ENCODE data around the gene SLC16A5.

Gene SLC16A5

DNA sequence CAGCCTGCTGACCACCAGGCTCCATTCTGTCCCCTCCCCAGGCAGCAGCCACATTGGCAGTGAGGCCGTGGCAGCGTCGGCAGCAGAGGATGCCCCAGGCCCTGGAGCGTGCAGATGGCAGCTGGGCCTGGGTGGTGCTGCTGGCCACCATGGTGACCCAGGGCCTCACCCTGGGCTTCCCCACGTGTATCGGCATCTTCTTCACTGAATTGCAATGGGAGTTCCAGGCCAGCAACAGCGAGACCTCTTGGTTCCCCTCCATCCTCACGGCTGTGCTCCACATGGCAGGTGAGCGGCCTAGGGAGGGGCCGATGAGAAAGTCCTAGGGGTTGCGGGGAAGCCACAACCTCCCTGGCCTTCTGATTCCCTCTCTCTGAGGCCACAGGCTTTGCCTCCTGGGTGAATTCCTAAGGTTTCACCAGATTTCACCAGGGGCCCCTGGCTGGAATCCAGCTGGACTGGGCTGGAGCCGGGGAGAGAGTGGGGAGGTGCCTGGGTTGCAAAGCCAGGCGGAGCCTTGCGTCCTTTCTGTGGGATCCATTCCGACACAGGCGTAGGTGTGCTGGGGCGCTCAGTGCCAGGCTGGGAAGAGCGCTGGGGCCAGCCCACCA, 5.9 kb downstream of the SLC16A5 start:
- no peak for DNase-seq (ENCODE audit: extremely low read depth, insufficient read length)
- Histone ChIP-seq H3K36me3 (ENCODE audit: control insufficient read depth, insufficient read depth, low read length) (no peaks in the 10 kb centered on the region), H3K4me3 (replicated peaks; ENCODE audit: low read depth, low read length) (no peak overlapping the region), H3K27me3 (replicated peaks; ENCODE audit: control insufficient read depth, insufficient read depth, low read length) (no peaks in the 10 kb centered on the region)
- no peak for TF ChIP-seq CTCF (IDR thresholded peaks at IDR 0.05; ENCODE audit: insufficient read depth, low read length, poor library complexity, severe bottlenecking)

DNA sequence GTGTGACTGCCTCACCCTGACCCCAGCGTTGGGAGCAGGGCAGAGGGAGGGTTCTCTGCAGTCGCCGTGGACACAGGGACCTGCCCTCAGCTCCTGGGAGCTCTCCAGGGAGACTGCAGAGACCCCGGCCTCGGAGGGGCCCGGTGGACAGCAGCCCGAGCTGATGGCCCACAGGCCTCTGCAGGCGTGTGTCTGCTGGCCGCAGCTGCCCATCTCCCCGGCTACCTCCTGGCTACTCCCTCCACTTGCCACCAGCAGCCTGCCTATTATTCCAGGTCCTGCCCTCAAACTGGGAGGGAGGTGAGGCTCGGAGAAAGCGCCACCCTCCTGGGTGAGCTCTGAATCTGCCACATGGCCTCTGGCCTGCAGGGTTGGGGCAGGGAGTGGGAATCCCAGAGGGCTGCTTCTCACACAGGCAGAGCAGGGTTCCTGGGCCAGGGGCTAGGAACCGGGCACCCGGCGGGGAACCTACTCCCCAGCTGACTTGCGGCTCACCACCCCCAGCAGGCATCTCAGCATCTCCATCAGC, 7.2 kb downstream of the SLC16A5 start:
- DNase-seq (ENCODE audit: extremely low read depth, insufficient read length): no peak
- Histone ChIP-seq H3K27me3 (replicated peaks; ENCODE audit: control insufficient read depth, insufficient read depth, low read length) (no peaks in the 10 kb centered on the region), H3K4me3 (replicated peaks; ENCODE audit: low read depth, low read length) (no peak overlapping the region), H3K36me3 (ENCODE audit: control insufficient read depth, insufficient read depth, low read length) (no peaks in the 10 kb centered on the region)
- TF ChIP-seq CTCF (IDR thresholded peaks at IDR 0.05; ENCODE audit: insufficient read depth, low read length, poor library complexity, severe bottlenecking): no peak

DNA sequence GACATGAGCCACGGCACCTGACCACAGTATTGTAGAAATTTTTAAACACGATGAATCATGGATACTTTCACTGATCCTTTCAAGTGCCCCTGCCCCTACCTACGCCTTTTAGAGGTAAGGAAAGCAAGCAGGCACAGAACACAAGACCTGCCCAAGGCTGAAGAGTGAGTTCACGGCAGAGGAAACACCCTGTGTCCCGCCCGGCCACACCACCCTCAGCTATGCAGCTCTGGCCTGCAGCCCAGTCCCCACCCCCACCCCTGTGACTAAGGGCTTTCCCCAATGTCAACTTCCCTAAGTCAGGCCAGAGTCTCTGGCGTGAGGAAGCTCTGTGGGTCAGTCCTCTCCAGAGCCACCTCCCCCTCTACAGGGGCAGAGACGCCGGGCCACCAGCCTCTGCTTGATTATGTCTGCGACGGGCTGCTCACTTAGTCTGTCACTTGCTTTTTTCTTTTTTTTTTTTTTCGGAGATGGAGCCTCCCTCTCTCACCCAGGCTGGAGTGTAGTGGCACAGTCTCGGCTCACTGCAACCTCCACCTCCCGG, 8.4 kb downstream of the SLC16A5 start:
- DNase-seq (ENCODE audit: extremely low read depth, insufficient read length): no peak
- H3K36me3 ChIP-seq (ENCODE audit: control insufficient read depth, insufficient read depth, low read length): no peaks in the 10 kb centered on the region
- no peaks in the 10 kb centered on the region for H3K27me3 ChIP-seq (replicated peaks; ENCODE audit: control insufficient read depth, insufficient read depth, low read length)
- no peak for TF ChIP-seq CTCF (IDR thresholded peaks at IDR 0.05; ENCODE audit: insufficient read depth, low read length, poor library complexity, severe bottlenecking)
- no peak overlapping the region for H3K4me3 ChIP-seq (replicated peaks; ENCODE audit: low read depth, low read length)

- no peak for DNase-seq (ENCODE audit: extremely low read depth, insufficient read length)
- no peak overlapping the region for H3K4me3 ChIP-seq (replicated peaks; ENCODE audit: low read depth, low read length)
- no peaks in the 10 kb centered on the region for H3K36me3 ChIP-seq (ENCODE audit: control insufficient read depth, insufficient read depth, low read length)
- no peaks in the 10 kb centered on the region for H3K27me3 ChIP-seq (replicated peaks; ENCODE audit: control insufficient read depth, insufficient read depth, low read length)
- TF ChIP-seq CTCF (IDR thresholded peaks at IDR 0.05; ENCODE audit: insufficient read depth, low read length, poor library complexity, severe bottlenecking): no peak
Measured at GRCh38 chr17:75097865-75098264, 10.1 kb downstream of the SLC16A5 start.

DNA sequence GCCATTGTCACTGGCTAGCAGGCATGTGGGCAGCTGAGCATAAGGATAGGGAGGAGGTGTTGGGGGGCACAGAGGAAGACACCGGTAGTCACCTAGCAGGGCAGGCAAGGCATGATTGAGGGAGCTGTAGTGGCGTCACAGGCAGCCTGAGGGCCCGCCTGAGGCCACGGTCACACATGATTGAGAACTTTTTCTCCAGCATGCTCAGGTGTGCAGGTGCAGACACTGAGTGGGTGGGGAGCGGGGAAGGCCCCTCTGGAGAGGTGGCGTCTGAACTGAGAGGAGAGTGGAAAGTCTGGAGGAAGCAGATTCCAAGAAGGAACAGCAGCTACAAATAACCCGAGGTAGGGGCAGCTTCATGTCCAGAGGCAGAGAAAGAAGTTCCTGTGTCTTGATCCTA, 11.1 kb downstream of the SLC16A5 start:
- Histone ChIP-seq H3K36me3 (ENCODE audit: control insufficient read depth, insufficient read depth, low read length) (no peaks in the 10 kb centered on the region), H3K4me3 (replicated peaks; ENCODE audit: low read depth, low read length) (no peak overlapping the region), H3K27me3 (replicated peaks; ENCODE audit: control insufficient read depth, insufficient read depth, low read length) (no peaks in the 10 kb centered on the region)
- TF ChIP-seq CTCF (IDR thresholded peaks at IDR 0.05; ENCODE audit: insufficient read depth, low read length, poor library complexity, severe bottlenecking): no peak
- no peak for DNase-seq (ENCODE audit: extremely low read depth, insufficient read length)
